Measurements from ENCODE around the gene NSMCE4A. TPM values are rescaled to one million over a fixed set of nuclear protein-coding genes. Genes with fewer than 3 reads are reported as not detected.

NSMCE4A gene
- total RNA-seq, 4 donors from 2014 or later: 71.1 to 152 (median 92.7) TPM

DNA sequence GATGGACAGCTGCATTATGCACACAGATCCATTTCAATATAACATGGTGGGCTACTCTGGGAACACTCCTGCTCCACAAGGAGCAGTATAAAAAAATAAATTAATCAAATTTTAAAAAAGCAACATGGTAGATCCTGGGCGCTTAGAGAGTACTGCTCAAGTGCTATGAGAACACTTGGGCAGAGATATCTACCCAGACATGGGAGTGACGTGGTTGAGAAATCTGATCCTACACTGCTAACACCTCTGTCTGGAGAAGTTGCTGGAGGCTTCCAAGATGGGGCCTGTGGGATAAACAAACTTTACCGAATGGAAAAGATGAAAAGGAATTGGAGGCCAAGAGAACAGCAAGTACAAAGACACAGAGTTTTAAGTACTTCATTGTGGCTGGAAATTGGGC, 9.0 kb downstream of the NSMCE4A start:
- H3K4me1 ChIP-seq: no peaks in the 10 kb centered on the region
- peaks cover 0 to 55% (median 24%) of the 10 kb centered on the region in 4 donors for H3K36me3 ChIP-seq
- H3K27me3 ChIP-seq: no peaks in the 10 kb centered on the region
- H3K9me3 ChIP-seq: no peaks in the 10 kb centered on the region
- WGBS, 2 donors (ENCODE audit: low coverage in 1 of 2): 74 to 77% methylated on average over 3 of the region's 3 CpGs
- H3K27ac ChIP-seq: no peak overlapping the region
- in situ Hi-C loops (cut with MboI; ENCODE audit: low pct_ligation_motif_present in 1 of 4, low pct_unique_long_range_greater_than_20kb in 1 of 4, low sequenced_read_pairs in 3 of 4): no loop called here
- DNase-seq: no peak
- no peak overlapping the region for H3K4me3 ChIP-seq
- TF ChIP-seq, protein P1, sequence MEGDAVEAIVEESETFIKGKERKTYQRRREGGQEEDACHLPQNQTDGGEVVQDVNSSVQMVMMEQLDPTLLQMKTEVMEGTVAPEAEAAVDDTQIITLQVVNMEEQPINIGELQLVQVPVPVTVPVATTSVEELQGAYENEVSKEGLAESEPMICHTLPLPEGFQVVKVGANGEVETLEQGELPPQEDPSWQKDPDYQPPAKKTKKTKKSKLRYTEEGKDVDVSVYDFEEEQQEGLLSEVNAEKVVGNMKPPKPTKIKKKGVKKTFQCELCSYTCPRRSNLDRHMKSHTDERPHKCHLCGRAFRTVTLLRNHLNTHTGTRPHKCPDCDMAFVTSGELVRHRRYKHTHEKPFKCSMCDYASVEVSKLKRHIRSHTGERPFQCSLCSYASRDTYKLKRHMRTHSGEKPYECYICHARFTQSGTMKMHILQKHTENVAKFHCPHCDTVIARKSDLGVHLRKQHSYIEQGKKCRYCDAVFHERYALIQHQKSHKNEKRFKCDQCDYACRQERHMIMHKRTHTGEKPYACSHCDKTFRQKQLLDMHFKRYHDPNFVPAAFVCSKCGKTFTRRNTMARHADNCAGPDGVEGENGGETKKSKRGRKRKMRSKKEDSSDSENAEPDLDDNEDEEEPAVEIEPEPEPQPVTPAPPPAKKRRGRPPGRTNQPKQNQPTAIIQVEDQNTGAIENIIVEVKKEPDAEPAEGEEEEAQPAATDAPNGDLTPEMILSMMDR (IDR thresholded peaks at IDR 0.05): no peak
- TF ChIP-seq POLR2A (IDR thresholded peaks at IDR 0.05) (no peak), POLR2AphosphoS5 (IDR thresholded peaks at IDR 0.05) (no peak), EP300 (IDR thresholded peaks at IDR 0.05; ENCODE audit: low read depth) (no peak)
- intact Hi-C loops (cut with DNase I; ENCODE audit: low total_unique reads): no loop called here

DNA sequence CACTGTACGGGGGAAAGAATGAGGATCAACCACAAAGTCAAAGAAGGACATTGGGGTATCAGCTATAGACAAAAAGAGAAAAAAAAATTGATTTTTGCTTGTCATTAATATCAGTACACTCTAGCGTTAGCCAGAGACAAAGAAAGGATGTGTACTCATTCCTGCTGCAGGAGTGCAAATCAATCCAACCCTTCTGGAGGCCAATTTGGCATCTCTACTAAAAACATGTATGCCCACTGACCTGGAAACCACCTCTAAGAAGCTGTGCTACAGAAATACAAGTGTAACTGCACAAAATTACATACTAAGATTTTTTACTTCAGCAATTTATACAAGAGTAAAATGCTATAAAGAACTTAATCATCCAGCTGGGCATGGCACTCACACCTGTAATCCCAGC, 13.6 kb downstream of the NSMCE4A start:
- no peak for TF ChIP-seq EP300 (IDR thresholded peaks at IDR 0.05; ENCODE audit: low read depth)
- TF ChIP-seq POLR2A (IDR thresholded peaks at IDR 0.05): no peak
- no peak for TF ChIP-seq POLR2AphosphoS5 (IDR thresholded peaks at IDR 0.05)
- TF ChIP-seq, protein P1 (IDR thresholded peaks at IDR 0.05): no peak
- in situ Hi-C loops (cut with MboI; ENCODE audit: low pct_ligation_motif_present in 1 of 4, low pct_unique_long_range_greater_than_20kb in 1 of 4, low sequenced_read_pairs in 3 of 4) (no loop called here), intact Hi-C loops (cut with DNase I; ENCODE audit: low total_unique reads) (no loop called here)
- no peak overlapping the region for H3K27ac ChIP-seq
- H3K9me3 ChIP-seq: no peaks in the 10 kb centered on the region
- no peaks in the 10 kb centered on the region for H3K27me3 ChIP-seq
- H3K4me3 ChIP-seq: no peak overlapping the region
- peaks cover 0 to 34% (median 17%) of the 10 kb centered on the region in 4 donors for H3K36me3 ChIP-seq
- WGBS, 2 donors (ENCODE audit: low coverage in 1 of 2): 92 to 97% methylated on average over 2 of the region's 2 CpGs
- no peak for DNase-seq
- H3K4me1 ChIP-seq: no peaks in the 10 kb centered on the region

DNA sequence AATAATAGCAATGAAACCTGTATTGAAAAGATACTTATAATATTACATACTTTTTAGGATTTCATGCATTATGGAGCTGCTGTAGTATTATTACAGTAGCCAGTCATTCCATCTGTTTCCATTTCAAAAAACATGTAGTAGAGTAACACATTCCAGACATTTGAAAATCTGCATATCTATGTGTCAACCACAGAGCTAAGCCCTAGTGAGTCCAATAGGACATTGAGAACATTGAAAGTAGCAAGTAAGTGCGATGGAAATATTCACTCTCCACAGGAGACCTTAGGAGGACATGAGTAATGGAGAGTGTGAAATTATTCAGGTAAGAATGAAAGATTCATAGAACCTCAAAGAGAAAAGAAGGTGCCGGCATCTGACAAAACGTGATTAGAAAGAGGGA, 15.3 kb downstream of the NSMCE4A start:
- H3K27me3 ChIP-seq: no peaks in the 10 kb centered on the region
- H3K4me3 ChIP-seq: no peak overlapping the region
- no peak overlapping the region for H3K27ac ChIP-seq
- no peaks in the 10 kb centered on the region for H3K4me1 ChIP-seq
- no peak for DNase-seq
- 91 to 96% methylated on average over 3 of the region's 3 CpGs for WGBS, 2 donors (ENCODE audit: low coverage in 1 of 2)
- H3K36me3 ChIP-seq: peaks cover 0 to 34% (median 11%) of the 10 kb centered on the region in 4 donors
- no peaks in the 10 kb centered on the region for H3K9me3 ChIP-seq
- in situ Hi-C loops (cut with MboI; ENCODE audit: low pct_ligation_motif_present in 1 of 4, low pct_unique_long_range_greater_than_20kb in 1 of 4, low sequenced_read_pairs in 3 of 4): no loop called here
- TF ChIP-seq POLR2A (IDR thresholded peaks at IDR 0.05) (no peak), EP300 (IDR thresholded peaks at IDR 0.05; ENCODE audit: low read depth) (no peak), POLR2AphosphoS5 (IDR thresholded peaks at IDR 0.05) (no peak)
- TF ChIP-seq, protein P1 (IDR thresholded peaks at IDR 0.05): no peak
- intact Hi-C loops (cut with DNase I; ENCODE audit: low total_unique reads): no loop called here

DNA sequence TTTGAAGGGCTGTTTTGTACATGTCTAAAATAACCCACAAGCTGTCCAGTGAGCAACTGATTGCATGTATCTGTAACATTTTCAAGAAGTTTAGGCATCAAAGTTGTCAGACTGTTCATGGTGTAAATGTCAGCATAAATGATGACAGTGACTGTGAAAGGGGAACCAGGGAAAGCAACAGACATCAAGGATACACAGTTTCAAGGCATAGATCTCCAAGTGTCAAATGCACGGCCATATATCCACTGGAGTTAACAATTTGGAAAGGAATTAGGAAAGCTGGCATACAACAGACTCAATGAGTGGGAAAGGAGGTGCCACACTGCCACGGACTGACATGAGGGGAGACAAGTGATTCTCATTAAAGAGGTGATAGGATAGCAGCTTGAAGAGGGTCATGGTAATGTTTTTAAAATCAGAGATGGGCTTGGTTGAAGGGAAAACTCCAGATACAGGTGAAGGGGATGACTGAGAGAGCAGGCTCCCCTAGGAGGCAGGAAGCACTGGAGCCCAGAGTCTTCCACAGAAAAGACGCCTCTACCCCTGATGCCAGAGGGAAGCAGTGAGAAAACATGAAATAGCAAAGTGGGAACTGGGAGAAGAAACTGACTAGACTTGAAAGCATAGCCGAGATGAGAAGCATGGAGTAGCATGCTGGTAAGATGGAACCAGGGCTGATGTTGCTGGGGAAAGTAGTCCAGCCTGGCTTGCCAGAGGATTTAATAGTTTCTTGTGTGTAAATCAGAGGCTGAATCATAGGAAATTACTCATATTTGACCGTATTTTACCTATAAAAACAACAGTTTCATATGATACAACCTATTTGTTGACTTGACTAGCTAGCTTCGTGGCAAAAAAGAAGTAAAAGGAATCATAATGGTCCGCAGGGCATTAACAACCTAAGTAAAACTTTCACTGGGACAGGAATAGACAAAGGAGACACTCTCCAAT, 18.6 kb downstream of the NSMCE4A start:
- peaks cover 0 to 31% (median 10%) of the 10 kb centered on the region in 4 donors for H3K36me3 ChIP-seq
- intact Hi-C loops (cut with DNase I; ENCODE audit: low total_unique reads): no loop called here
- H3K9me3 ChIP-seq: no peaks in the 10 kb centered on the region

More for the DNA sequence above, 18.6 kb downstream of the NSMCE4A start:
- Histone ChIP-seq H3K4me1 (no peaks in the 10 kb centered on the region), H3K27ac (no peak overlapping the region), H3K27me3 (no peaks in the 10 kb centered on the region), H3K4me3 (no peak overlapping the region)
- no peak for TF ChIP-seq POLR2A (IDR thresholded peaks at IDR 0.05)
- no peak for TF ChIP-seq EP300 (IDR thresholded peaks at IDR 0.05; ENCODE audit: low read depth)
- no peak for TF ChIP-seq POLR2AphosphoS5 (IDR thresholded peaks at IDR 0.05)
- TF ChIP-seq, protein P1 (IDR thresholded peaks at IDR 0.05): no peak
- in situ Hi-C loops (cut with MboI; ENCODE audit: low pct_ligation_motif_present in 1 of 4, low pct_unique_long_range_greater_than_20kb in 1 of 4, low sequenced_read_pairs in 3 of 4): no loop called here
- WGBS, 2 donors (ENCODE audit: low coverage in 1 of 2): 82 to 85% methylated on average over 5 to 7 of the region's 7 CpGs
- DNase-seq: no peak
